Vagina (tissue), 2 donors: Measurements from ENCODE around the gene CPLANE1.

Experiments used
- POLR2AphosphoS5 ChIP-seq, 2 donors: sonication (generic); formaldehyde crosslinking; IDR thresholded peaks; one replicate each; pipeline ENCODE4 v1.9.0; 2017; ENCODE audit warnings: antibody characterized with exemption in 2 of 2, mild to moderate bottlenecking in 2 of 2, low read depth in 1 of 2; ENCODE audit not compliant: insufficient read depth in 1 of 2
- TF ChIP-seq, protein P1 (sequence below), 3 experiments: fragments of 450-650 bp in 2 of 3; fragments of 200-600 bp in 1 of 3; sonication (generic) in 1 of 3; IDR thresholded peaks; one replicate each; pipeline ENCODE4 v1.5.1; 2017 to 2019; ENCODE audit warnings: antibody characterized with exemption in 3 of 3, mild to moderate bottlenecking in 2 of 3, moderate library complexity in 2 of 3

DNA sequence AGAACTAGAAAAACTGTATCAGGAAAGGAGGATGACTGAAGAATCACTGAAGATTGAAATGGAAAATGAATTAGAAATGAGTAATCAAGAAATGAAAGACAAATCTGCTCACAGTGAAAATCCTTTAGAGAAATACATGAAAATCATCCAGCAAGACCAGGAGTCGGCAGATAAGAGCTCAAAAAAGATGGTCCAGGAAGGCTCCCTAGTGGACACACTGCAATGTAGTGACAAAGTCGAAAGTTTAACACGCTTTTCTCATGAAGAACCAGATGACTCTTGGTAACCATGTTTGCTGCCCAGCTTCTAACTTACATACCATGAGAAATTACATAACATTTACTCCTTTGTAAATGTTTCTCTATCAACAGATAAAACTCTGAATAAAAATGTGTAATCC, 37.1 kb downstream of the CPLANE1 start:
- TF ChIP-seq POLR2AphosphoS5 (IDR thresholded peaks at IDR 0.05; ENCODE audit: insufficient read depth in 1 of 2, low read depth in 1 of 2) = no peak
- TF ChIP-seq, protein P1, sequence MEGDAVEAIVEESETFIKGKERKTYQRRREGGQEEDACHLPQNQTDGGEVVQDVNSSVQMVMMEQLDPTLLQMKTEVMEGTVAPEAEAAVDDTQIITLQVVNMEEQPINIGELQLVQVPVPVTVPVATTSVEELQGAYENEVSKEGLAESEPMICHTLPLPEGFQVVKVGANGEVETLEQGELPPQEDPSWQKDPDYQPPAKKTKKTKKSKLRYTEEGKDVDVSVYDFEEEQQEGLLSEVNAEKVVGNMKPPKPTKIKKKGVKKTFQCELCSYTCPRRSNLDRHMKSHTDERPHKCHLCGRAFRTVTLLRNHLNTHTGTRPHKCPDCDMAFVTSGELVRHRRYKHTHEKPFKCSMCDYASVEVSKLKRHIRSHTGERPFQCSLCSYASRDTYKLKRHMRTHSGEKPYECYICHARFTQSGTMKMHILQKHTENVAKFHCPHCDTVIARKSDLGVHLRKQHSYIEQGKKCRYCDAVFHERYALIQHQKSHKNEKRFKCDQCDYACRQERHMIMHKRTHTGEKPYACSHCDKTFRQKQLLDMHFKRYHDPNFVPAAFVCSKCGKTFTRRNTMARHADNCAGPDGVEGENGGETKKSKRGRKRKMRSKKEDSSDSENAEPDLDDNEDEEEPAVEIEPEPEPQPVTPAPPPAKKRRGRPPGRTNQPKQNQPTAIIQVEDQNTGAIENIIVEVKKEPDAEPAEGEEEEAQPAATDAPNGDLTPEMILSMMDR (IDR thresholded peaks at IDR 0.05) = no peak
